GM18867 (cell line): ENCODE results near the gene RAB3A.
"Not testable (repeated sequence)": the region's sequence is repeated elsewhere in the genome, so short reads cannot be mapped to it uniquely, and the experiment has no call there.

Experiments used
- ATAC-seq: cut with Tn5 transposase; IDR thresholded peaks from one replicate; pipeline ENCODE4 v1.9.1; 2021; ENCODE audit warnings: mild to moderate bottlenecking, moderate library complexity; ENCODE audit not compliant: unreplicated experiment

The RAB3A gene

GRCh38 chr19:18224525-18225354 is 20.9 kb upstream of the RAB3A start:
- ATAC-seq: peak; percentile 90

GRCh38 chr19:18223860-18224524 is 20.1 kb upstream of the RAB3A start:
- ATAC-seq: peak; percentile 22

GRCh38 chr19:18221815-18222725 is 18.2 kb upstream of the RAB3A start:
- no peak for ATAC-seq

- no peak for ATAC-seq
Observed at GRCh38 chr19:18220632-18221275, 16.9 kb upstream of the RAB3A start.

GRCh38 chr19:18219911-18220631 is 16.2 kb upstream of the RAB3A start:
- ATAC-seq: no peak

- ATAC-seq: no peak
Observed at GRCh38 chr19:18218600-18218999, 14.8 kb upstream of the RAB3A start.

GRCh38 chr19:18218159-18218558 is 14.3 kb upstream of the RAB3A start:
- no peak for ATAC-seq

GRCh38 chr19:18216789-18217188 is 12.9 kb upstream of the RAB3A start:
- no peak for ATAC-seq

- no peak for ATAC-seq
Observed at GRCh38 chr19:18214779-18215433, 11.1 kb upstream of the RAB3A start.

GRCh38 chr19:18211683-18212082 is 7.8 kb upstream of the RAB3A start:
- no peak for ATAC-seq

GRCh38 chr19:18209912-18210311 is 6.1 kb upstream of the RAB3A start:
- not testable (repeated sequence) for ATAC-seq

- ATAC-seq: no peak
Observed at GRCh38 chr19:18208098-18208951, 4.5 kb upstream of the RAB3A start.

- no peak for ATAC-seq
Observed at GRCh38 chr19:18206018-18206417, 2.2 kb upstream of the RAB3A start.

GRCh38 chr19:18205200-18205892 is 1.5 kb upstream of the RAB3A start:
- ATAC-seq: no peak

GRCh38 chr19:18204394-18205199 is 755 bp upstream of the RAB3A start:
- peak; percentile 5 for ATAC-seq

- ATAC-seq: peak; percentile 1
Observed at GRCh38 chr19:18203408-18203862, 407 bp downstream of the RAB3A start.

- ATAC-seq: no peak
Observed at GRCh38 chr19:18202778-18203407, 949 bp downstream of the RAB3A start.
